ENCODE results near the gene TMEM50A.
"Not testable (repeated sequence)": the region's sequence is repeated elsewhere in the genome, so short reads cannot be mapped to it uniquely, and the experiment has no call there.

The TMEM50A gene

GRCh38 chr1:25327864-25328790 is 10.0 kb upstream of the TMEM50A start:
- POLR2A ChIA-PET; DNase-seq (ENCODE audit: extremely low spot score); CTCF ChIA-PET: not testable (repeated sequence)

GRCh38 chr1:25328791-25329185 is 9.3 kb upstream of the TMEM50A start:
- CTCF ChIA-PET; POLR2A ChIA-PET; DNase-seq (ENCODE audit: extremely low spot score): not testable (repeated sequence)

- CTCF ChIA-PET; POLR2A ChIA-PET; DNase-seq (ENCODE audit: extremely low spot score): not testable (repeated sequence)
Measured at GRCh38 chr1:25329336-25329735, 8.8 kb upstream of the TMEM50A start.

GRCh38 chr1:25329950-25330349 is 8.2 kb upstream of the TMEM50A start:
- not testable (repeated sequence) for DNase-seq (ENCODE audit: extremely low spot score)

GRCh38 chr1:25336922-25337354 is 1.2 kb upstream of the TMEM50A start:
- peak; percentile 29 for TF ChIP-seq CTCF (IDR thresholded peaks at IDR 0.05; ENCODE audit: control extremely low read depth, extremely low read depth, low read depth, missing control alignments)
- CTCF ChIA-PET; DNase-seq (ENCODE audit: extremely low spot score); POLR2A ChIA-PET: not testable (repeated sequence)

More at GRCh38 chr1:25329950-25330349, 8.2 kb upstream of the TMEM50A start:
- POLR2A ChIA-PET, CTCF ChIA-PET: not testable (repeated sequence)

- CTCF ChIA-PET; POLR2A ChIA-PET; DNase-seq (ENCODE audit: extremely low spot score): not testable (repeated sequence)
Measured at GRCh38 chr1:25337483-25338187, 499 bp upstream of the TMEM50A start.

GRCh38 chr1:25338986-25339385 is 852 bp downstream of the TMEM50A start:
- DNase-seq (ENCODE audit: extremely low spot score): no peak
- CTCF ChIA-PET: no interaction called here
- TF ChIP-seq CTCF (IDR thresholded peaks at IDR 0.05; ENCODE audit: control extremely low read depth, extremely low read depth, low read depth, missing control alignments): no peak
- POLR2A ChIA-PET: no interaction called here

- DNase-seq (ENCODE audit: extremely low spot score): no peak
- ChIA-PET POLR2A (interaction anchor here (1.0 kb wide), 1 partner anchor 94 kb away, joined by 3 read pairs; the partner anchor contains the start of gene RSRP1), CTCF (no interaction called here)
- no peak for TF ChIP-seq CTCF (IDR thresholded peaks at IDR 0.05; ENCODE audit: control extremely low read depth, extremely low read depth, low read depth, missing control alignments)
Measured at GRCh38 chr1:25341746-25342145, 3.6 kb downstream of the TMEM50A start.

GRCh38 chr1:25342846-25343245 is 4.7 kb downstream of the TMEM50A start:
- no peak for TF ChIP-seq CTCF (IDR thresholded peaks at IDR 0.05; ENCODE audit: control extremely low read depth, extremely low read depth, low read depth, missing control alignments)
- ChIA-PET CTCF (no interaction called here), POLR2A (interaction anchor here (0.6 to 1.0 kb wide), 2 partner anchors 82 to 95 kb away, joined by 3 to 4 read pairs; partner anchors contain the start of gene RSRP1)
- DNase-seq (ENCODE audit: extremely low spot score): no peak
